GM18858 (cell line): Measurements from ENCODE around the gene TMTC2.

Experiments used
- ATAC-seq: cut with Tn5 transposase; IDR thresholded peaks from one replicate; pipeline ENCODE4 v1.9.1; 2021; ENCODE audit not compliant: unreplicated experiment

TMTC2 gene

GRCh38 chr12:82948491-82948890, 261.8 kb downstream of the TMTC2 start:
- no peak for ATAC-seq

- no peak for ATAC-seq
Observed at GRCh38 chr12:82950356-82950755, 263.6 kb downstream of the TMTC2 start.

- ATAC-seq, result peak; percentile 63
Observed at GRCh38 chr12:82952946-82953345, 266.2 kb downstream of the TMTC2 start.

- no peak for ATAC-seq
Observed at GRCh38 chr12:82953397-82953796, 266.7 kb downstream of the TMTC2 start.

GRCh38 chr12:82954064-82954463, 267.4 kb downstream of the TMTC2 start:
- ATAC-seq, result no peak

- ATAC-seq, result no peak
Observed at GRCh38 chr12:82954572-82954971, 267.9 kb downstream of the TMTC2 start.

GRCh38 chr12:82955043-82955442, 268.3 kb downstream of the TMTC2 start:
- ATAC-seq, result no peak

- ATAC-seq, result no peak
Observed at GRCh38 chr12:82958966-82959365, 272.3 kb downstream of the TMTC2 start.

GRCh38 chr12:82959821-82960220, 273.1 kb downstream of the TMTC2 start:
- no peak for ATAC-seq

GRCh38 chr12:82961835-82962234, 275.1 kb downstream of the TMTC2 start:
- no peak for ATAC-seq

- ATAC-seq, result no peak
Observed at GRCh38 chr12:82963956-82964355, 277.2 kb downstream of the TMTC2 start.

GRCh38 chr12:82964446-82964845, 277.7 kb downstream of the TMTC2 start:
- no peak for ATAC-seq

GRCh38 chr12:82966001-82966559, 279.4 kb downstream of the TMTC2 start:
- ATAC-seq, result no peak

- no peak for ATAC-seq
Observed at GRCh38 chr12:82968631-82969367, 282.1 kb downstream of the TMTC2 start.

GRCh38 chr12:82970614-82971013, 283.9 kb downstream of the TMTC2 start:
- no peak for ATAC-seq

GRCh38 chr12:82971584-82971983, 284.9 kb downstream of the TMTC2 start:
- ATAC-seq, result no peak

GRCh38 chr12:82972624-82973023, 285.9 kb downstream of the TMTC2 start:
- ATAC-seq, result no peak

GRCh38 chr12:82973592-82973991, 286.9 kb downstream of the TMTC2 start:
- no peak for ATAC-seq

- ATAC-seq, result no peak
Observed at GRCh38 chr12:82981150-82981549, 294.4 kb downstream of the TMTC2 start.

- no peak for ATAC-seq
Observed at GRCh38 chr12:82994117-82994516, 307.4 kb downstream of the TMTC2 start.

- ATAC-seq, result peak; percentile 84
Observed at GRCh38 chr12:82996168-82996812, 309.6 kb downstream of the TMTC2 start.

GRCh38 chr12:82998509-82998908, 311.8 kb downstream of the TMTC2 start:
- ATAC-seq, result no peak
